Stimulated activated CD8-positive, alpha-beta memory T cell treated with anti-CD3 and anti-CD28 coated beads, Interleukin-2, amount 100 ng/mL, for 48 hours (primary cell): ENCODE results near the gene SEZ6L.
A peak's percentile ranks its signal among the peaks of the same experiment; 100 is the strongest.

Experiments
- DNase-seq, 2 donors: peaks; one replicate each; pipeline ENCODE4 v3.0.0-alpha.2; 2020; ENCODE audit warnings: low read depth in 2 of 2

SEZ6L gene

DNA sequence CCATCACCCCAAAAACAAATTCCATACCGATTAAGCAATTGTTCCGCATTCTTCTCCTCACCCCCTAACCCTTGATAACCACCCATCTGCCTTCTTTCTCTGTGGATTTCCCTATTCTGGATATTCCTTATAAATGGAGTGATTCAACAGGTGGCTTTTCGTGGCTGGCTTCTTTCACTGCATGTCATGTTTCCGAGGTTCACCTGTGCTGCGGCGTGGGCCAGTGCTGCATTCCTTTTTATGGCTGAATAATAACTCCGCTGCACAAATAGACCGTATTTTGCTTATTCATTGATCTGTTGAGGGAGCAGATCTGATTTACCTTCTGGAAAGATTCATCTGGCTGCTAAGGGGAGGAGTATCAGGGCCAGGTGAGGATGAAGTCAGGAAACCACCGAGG lies 165.0 kb downstream of the SEZ6L start:
- no peak for DNase-seq

DNA sequence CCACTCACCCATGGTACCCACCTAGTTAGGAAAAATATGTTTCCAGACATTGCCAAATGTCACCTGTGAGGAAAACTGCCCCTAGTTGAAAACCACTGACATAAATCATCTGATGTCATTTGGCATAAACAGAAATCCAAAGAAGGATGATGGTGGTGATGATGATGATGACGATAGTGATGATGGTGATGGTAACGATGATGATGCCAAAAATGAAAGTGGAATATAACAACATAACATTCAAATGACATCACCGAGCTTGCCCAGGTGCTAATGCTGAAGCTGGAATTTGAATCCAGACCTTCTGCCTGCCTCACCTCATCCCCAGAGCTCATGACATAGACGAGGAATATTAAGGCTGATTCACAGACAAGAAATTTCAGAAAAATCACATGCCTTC lies 167.5 kb downstream of the SEZ6L start:
- DNase-seq: no peak

DNA sequence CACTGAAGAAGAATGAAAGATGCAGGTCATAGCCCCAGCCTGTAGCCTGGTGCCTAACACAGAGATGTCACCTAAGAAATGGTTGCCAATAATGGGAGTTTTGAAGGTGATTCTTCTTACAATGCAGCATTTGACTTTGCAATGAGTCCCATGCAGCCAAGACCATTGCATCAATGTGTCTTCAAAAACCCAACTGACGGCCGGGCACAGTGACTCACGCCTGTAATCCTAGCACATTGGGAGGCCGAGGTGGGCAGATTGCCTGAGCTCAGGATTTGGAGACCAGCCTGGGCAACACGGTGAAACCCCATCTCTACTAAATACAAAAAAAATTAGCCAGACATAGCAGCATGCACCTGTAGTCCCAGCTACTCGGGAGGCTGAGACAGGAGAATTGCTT lies 170.5 kb downstream of the SEZ6L start:
- no peak for DNase-seq

DNA sequence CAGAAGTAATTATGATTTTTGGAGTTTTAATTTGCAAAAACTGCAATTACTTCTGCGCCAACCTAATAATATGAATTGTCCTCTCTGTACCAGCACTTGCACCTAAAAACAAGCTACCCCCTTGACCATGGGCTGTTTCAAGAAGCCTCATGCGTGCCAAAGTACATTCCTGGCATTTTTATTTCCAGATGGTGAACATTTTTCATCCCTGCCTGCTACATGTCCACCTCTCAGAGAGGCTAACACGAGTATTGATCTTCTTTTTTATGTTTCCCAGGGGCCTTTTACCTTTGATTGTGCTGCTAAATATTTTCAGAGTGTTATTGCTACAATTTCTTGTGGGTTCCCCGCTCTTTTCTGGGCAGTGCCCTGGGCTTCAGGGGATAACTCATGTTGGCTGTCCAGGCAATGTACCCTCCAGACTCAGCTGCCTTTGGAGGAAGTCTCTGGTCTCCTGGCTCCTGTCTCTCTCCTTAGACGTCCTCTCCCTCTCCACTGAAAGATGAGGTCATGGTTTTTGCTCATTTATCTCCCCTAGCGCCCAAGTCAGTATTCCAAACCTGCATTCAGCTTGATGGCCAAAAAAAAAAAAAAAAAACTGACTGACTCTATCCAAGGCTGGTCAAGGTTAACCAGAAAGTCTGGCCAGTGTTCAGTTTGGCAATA lies 173.6 kb downstream of the SEZ6L start:
- DNase-seq: no peak

DNA sequence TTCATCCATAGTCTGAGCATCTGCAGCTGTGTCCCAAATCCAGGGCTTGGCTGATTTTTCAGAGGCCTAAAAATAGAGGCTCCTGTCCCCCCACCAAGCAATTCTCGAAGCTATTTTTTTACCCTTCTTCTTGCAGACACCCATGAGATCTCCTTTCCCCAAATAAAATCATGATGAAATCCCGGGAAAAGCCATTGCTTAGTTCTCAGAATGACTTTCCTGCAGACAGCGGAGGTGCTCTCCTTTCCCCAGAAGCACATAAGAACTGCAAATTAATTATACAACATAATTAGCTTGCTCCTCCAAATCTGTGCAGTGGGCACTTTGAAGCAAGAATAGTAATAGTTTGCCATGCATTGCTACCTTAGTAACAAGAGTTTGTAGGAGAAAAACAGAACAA lies 176.2 kb downstream of the SEZ6L start:
- DNase-seq: no peak

DNA sequence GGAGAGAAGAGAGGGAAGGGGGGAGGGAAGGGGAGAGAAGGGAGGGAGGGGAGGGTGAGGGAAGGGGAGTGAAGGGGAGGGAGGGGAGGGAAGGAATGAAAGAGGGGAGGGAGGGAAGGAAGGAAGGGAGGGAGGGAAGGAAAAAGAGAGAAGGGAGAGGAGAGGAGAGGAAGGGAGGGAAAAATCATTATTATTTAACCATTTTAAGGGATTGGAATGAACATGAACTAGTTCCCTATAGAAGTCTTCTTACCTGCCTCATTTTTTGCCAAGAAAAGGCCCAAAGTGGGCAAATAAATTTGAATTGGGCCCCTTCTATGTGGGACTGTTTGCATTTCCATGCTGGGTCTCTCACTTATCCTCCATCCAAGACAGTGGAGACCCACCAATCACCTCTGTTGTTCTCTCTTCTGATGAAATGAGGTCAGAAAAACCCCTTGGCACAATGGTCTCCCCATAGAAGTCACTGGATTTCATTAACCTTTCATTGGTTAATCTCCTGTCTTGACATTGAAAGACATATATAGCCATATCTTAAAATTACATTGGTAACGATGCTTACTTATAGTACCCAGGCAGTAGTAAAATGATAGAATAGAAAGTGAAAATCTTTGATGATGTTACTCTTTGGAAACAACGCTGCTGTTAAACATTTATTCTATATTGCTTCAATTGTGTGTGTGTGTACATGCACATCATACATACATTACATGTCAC lies 179.7 kb downstream of the SEZ6L start:
- DNase-seq: no peak

DNA sequence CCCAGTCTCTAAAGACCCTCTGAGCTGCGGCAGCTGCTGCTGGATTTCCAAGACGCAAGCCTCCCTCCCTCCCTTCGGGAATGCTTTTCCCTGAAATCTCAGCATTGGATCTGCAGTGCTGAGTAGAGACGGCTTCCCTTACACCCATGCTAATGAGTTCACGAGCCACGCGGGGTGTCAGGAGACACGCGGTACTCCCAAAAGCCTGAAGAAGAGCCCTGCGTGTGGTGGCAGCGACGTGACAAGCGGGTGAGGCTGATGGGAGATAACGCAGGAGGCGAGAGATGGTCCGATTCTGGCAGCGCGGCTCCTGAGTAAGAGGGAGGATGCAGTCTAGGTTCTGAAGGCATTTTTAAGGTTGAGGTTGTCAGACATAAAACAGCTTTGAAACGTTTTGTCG lies 185.4 kb downstream of the SEZ6L start:
- no peak for DNase-seq

DNA sequence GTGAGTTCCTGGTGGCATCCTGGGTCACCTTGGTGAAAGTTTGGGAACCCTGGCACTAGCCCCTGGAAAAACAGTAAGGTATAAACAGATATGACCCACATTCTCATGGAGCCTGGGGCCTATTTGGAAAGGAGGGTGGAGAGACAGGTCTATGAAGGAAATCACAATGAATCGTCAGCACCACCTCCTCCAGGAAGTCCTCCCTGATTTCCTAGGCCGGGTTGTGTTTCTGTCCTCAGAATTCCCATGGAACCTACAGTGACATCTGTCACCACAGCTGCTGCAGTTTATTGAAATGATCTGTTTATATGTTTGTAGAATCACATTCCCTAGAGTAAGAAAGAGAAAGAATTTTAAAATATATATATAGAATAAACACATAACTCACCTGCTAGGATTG lies 188.0 kb downstream of the SEZ6L start:
- DNase-seq: no peak

DNA sequence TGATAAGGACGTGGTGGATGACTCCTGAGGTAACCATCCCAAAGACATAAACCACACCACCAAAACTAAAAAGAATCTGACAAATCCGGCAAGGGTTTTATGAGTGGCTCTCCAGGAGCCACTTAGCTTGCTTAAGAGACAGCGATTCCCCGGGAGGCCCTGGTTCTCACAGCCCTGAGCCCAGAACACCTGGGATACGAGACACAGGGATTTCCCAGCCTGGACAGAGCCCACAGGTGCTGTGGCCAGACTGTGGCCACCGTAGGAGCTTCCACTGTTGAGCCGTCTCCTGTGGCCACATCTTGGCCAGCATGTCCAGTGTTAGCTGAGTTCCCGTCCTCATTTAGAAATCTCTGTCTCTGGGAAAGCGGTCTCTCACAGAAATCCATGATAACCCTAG lies 188.6 kb downstream of the SEZ6L start:
- no peak for DNase-seq

DNA sequence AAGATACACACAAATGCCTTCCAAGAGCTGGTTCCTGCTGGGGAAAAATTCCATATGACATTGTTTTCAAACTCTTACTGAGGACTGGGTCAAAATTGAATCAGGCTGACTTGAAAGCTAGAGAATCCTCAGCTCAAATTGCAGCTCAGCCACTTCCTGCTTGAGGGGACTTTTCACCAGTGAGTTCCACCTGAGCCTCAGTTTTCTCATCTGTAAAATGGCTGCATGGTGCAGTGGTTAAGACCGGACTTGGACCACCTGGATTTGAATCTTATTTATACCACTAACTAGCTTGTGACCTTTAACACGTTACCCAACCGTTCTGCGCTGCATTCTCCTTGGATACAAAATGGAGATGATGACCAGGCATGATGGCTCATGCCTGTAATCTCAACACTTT lies 189.9 kb downstream of the SEZ6L start:
- no peak for DNase-seq

DNA sequence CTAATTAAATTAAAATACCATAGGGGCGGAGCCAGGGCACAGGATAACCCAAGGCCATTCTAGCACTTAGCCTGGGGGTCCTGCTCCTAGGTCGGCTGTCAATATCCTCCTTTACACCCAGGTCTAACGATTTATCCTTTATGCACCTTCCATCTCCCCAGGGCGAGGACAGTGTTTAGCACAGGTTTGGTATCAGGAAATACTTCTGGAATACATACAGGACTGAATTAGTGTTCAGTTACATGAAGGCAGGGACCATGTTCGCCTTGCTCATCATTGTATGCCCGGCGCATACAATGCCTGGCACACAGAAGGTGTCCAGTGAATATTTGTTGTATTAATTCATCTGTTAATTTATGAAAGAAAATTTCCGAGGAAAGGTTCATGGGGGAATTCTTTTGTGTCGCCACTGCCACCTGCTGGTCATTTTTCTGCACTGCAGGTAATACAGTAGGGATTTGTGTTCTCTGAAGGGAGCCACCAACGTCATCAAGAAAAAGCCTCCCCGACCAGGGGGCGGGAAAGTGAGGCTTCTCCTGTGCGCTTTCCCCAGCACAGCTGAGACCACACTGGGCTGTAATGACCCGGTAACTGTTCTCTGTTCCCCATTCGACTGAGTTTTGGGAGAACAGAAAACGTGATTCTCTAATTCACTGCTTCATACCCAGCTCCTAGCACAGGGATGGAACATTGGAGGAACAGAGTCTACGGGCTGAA lies 191.1 kb downstream of the SEZ6L start:
- DNase-seq: peak; percentile 30 to 46

DNA sequence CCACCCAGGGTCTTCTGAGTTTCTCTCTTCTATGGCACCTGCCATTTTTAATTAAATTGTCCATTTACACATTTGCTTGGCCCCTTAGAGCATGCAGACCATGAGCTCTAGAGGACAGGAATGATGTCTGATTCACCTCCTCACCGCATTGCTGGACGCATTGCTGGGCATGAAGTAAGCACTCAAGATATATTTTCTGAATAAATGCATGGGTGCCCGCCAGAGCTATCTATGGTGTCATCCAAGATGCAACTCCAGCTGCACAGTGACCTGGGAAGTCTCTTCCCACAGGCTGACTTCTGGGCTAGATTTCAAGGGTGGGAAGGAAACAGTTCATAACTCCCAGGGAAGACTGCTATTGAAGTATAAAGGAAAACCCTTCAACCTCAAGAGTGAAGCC lies 193.2 kb downstream of the SEZ6L start:
- DNase-seq: no peak

DNA sequence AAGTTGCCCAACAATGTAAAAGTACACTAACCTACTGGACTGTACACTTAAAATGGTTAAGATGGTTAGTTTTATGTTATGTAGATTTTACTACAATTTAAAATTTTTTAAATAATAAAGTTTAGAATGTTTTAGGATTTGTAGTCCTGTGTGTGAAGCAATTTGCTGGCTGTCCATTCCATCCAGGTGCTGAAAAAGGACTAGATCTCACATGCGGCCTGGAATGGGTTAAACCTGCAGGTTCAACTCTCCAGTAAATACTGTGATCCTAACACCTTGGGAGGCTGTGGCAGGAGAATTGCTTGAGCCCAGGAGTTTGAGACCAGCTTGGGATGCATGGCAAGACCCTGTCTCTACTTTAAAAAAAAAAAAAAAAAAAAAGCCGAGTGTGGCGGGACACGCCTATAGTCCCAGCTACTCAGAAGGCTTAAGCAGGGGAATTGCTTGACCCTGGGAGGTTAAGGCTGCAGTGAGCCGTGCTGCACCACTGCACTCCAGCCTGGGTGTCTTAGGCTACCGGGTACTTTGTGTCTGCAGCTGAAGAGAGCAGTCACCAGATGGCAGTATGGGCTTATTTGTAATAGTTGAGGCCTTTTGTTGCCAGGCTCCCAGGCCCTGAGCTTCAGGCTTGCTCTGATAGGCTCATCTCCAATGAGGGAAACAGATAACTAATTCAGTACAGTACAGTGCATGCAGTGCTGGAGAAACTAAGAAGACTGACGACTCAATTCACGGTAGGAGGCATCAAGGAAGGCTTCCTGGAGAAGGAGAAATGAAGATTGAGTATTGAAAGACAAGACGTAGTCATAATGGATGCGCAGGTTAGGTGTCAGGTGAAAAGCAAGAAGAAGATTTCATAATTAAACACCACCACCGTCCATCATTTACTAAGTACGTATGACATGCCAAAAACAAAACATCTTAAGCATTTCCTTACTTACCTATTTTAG lies 195.1 kb downstream of the SEZ6L start:
- DNase-seq: peak; percentile 12 to 19

DNA sequence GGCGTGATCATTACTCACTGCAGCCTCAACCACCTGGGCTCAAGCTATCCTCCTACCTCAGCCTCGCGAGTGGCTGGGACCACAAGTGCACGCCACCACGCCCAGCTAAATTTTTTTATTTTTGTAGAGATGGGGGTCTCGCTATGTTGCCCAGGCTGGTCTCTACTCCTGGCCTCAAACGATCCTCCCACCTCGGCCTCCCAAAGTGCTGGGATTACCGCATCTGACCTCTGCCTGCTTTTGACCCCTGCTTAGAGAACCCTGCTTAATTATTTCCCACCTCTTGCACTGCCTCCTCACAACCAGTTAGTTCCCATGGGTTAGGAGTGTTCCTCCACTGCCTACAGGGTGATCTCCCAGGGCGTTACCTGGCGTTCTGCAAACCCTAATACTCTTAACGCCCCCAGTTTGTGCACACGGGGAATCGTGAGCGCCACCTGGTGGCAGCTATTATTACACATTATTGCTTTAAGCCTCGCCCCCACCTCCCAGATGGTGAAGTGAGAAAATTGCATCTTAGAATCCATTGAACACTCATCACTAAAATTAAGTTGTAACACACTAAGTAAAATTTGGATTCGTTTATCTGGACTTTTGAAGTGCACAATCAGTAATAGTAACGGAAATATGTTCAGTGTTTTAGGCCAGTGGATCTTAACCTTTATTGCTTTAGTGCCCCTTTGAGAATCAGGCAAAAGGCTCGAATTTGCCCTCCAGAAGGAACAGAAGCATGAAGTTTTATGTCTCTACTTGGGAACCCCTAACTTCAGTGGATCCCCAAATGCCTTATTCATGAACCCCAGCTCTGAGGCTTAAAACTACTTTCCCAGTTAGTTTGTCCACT lies 198.4 kb downstream of the SEZ6L start:
- peak; percentile 44 to 48 for DNase-seq

DNA sequence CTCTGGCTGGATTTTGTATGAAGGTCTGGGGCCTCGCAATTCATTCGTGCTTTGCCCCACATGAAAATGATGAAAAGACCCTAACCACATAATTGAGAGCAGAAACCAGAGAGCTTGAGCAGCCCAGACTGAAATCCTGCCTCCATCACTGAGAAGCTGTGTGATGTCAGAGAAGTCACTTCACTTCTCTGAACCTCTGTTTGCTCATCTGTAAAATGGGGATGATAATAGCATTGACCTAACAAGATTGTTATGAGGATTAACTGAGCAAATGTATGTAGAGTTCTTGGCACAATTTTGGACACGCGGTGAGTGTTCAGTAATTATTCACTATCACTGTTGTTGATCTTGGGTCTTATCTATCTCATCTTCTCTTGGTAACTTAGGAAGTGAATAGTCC lies 203.6 kb downstream of the SEZ6L start:
- no peak for DNase-seq

DNA sequence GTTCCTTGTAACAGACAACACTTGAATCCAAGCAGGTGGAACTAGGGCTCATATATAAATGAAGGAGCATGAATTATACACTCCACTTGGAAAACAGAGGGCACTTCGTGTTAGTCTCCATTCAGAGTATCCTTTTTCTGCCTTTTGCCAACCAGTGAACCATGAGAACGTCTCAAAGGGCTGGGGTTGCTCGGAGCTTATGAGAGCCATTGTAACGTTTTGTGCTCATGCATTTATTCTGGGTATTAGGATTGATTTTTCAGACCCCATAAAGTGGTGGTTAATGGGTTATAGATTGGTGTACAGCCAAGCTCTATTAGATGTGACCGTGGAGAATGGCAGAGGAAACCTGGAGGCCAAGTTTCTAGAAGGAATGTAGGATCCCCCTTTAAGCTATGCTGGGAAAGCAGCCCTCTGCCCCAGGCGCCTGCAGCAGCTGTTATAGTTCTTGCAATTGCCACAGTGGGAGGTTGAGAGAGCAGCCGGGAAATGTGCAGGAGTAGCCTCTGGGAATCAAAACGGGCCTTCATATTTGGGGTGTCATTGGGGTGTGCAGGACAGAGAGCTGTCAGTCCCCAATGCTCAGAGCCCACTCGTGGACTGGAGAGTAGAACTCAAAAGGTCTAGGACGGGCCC lies 205.2 kb downstream of the SEZ6L start:
- DNase-seq: no peak

DNA sequence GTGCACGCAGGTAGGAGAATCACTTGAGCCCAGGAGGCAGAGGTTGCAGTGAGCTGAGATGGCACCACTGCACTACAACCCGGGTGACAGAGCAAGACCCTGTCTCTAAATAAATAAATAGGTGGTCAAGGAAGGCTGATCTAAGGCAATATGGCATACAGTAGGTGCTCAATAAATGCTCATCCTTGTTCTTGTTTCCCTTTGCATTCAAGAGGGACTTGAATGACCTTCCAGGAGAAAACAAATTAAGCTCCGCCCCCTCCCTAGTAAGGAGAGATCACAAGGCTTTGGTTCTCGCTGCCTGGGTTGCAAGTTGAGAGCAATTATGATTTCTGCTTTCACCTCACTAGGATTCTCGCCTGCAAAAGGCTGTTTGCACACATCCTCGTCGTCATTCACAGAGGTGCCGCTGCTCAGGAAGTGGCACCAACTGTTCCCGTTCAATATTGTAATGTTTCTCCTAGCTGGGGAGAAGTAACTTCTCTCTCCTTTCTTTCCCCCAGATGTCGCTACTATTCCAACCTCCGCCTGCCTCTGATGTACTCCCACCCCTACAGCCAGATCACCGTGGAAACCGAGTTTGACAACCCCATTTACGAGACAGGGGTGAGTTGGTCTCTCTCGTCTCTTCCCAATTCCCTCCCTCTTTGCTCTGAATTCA lies 208.0 kb downstream of the SEZ6L start:
- DNase-seq: no peak

DNA sequence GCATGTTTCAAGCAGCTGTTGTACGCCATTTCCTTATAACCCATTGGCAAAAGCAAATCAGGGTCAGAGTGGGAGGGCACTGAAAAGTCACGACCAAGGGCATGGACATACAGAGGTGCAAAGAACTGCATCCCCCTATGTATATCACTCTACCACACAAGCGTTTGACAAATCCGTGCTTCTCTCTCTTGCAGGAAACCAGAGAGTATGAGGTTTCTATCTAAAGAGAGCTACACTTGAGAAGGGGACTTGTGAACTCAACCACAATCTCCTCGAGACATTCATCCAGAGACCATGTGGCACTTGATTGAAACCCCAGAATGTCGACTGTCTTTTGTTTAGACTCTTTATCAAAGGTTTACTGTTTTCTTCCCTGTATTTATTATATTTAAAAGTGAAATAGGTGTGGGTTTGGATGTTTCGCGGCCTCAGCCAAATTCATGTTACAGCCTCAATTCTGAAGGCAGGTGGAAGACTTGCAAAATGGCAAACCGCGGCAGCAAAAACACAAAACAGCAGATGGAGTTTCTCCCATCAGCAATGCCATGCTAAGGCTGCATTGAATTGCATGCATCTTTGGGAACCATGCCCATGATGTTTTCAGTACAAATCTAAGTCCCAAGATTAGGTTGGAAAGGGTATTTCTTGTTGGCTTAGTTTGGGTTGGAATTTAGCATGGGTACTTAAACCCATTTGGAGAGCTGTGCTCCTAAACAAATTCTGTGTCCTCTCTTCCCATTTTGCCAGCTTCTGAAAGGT lies 211.0 kb downstream of the SEZ6L start:
- DNase-seq: no peak

DNA sequence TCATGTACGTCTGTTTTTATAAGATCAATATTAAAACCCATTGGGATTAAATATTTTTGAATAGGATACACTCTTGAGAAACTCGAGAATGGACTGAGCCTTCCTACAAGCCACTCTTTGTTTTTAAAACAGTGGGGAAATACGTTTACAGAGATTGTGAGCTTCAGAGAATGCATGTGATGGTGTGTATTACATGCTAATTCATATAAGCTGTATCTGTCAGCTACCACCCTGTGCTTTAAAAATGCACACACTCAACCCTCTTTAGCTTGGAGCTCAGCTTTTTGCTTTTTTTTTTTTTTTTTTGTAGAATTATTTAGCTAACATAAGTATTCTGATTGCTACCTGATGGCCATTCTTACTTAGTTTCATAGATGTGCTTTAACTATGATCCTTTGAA lies 213.5 kb downstream of the SEZ6L start:
- no peak for DNase-seq
